NCI-H446 (cell line): ENCODE data around the gene DRD5.
"Not testable (repeated sequence)": the region's sequence is repeated elsewhere in the genome, so short reads cannot be mapped to it uniquely, and the experiment has no call there.

ENCODE experiments used
- DNase-seq, 2 experiments: peaks; one replicate each; lab custom pipeline; 2025; lab: John Stamatoyannopoulos, UW

Gene DRD5

DNA sequence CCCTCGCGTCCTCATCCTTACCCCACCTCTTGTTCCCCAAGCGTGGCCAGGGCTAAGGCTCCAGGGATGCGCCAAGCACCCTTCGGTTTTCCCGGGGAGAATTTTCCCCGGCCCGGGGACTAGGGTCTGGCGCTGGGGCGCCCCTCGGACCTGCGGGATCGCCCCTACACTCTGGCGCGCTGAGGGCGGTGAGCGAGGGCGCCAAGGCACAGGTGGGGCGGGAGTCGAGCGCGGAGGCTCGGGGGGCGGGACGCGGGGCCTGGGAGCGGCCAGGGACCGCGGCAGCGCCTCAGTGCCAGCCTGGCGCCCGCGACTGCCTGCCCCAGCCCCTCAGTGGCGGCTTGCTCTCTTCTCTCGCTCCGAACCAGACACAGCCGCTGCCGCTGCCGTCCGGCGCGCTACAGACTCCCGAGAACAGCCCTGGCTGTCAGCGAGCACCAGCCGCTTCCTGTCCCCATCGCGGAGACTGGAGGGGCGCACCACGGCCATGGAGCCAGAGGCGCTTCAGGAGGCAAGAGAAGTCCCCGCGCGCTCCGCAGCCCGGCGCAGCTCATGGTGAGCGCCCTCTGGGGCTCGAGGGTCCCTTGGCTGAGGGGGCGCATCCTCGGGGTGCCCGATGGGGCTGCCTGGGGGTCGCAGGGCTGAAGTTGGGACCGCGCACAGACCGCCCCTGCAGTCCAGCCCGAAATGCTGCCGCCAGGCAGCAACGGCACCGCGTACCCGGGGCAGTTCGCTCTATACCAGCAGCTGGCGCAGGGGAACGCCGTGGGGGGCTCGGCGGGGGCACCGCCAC lies at the start of gene DRD5:
TSS of gene DRD5 (plus strand) at position 292 of the 793 bp plus-strand sequence. CDS start at position 688, 396 bp downstream.
- no peak for DNase-seq

DNA sequence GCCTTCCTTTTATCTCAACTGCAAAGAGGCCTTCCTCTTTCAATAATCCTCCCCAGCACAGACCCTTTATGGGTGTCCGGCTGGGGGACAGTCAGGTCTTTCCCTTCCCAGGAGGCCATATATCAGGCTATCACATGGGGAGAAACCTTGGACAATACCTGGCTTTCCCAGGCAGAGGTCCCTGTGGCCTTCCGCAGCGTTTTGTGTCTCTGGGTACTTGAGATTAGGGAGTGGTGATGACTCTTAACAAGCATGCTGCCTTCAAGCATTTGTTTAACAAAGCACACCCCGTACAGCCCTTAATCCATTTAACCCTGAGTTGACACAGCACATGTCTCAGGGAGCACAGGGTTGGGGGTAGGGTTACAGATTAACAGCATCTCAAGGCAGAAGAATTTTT lies 49.2 kb upstream of the DRD5 start:
- not testable (repeated sequence) for DNase-seq

DNA sequence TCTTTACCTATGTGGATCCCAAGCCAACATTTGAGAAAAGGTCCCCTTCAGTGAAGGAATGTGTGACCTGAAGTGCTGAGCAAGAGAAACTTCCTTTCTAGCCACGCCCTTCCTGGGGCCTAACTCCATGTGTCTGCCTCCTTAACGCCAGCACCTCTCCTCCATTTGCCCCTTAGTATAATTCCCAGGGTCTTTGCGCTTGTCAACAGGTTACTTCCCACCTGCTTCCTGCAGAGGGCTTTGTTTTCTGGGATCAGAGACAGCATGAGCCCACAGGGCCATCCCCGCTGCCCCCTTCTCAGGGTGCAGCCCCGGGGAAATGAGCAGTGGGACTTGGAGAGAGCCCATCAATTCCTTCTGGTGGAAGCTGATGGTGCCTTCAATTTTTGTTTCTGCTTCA lies 45.9 kb upstream of the DRD5 start:
- no peak for DNase-seq

DNA sequence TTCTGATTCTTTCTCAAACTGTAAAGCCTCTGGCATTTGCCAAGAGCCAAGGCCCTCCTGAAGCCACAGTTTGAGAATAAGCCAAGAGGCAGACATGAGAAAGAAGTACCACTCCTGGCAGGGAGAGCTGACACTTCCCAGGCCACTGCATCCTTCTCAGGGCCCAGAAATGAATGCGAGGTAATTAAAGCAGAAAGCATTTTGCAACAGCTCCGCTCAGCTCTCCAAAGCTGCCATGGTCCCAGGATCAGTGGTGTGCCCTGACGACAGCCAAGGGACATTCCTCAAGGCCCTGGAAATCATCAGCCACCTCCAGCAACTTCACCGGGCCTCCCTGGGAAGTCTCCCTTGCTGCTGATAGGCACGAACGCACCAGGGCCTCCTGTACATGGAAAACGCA lies 44.2 kb upstream of the DRD5 start:
- not testable (repeated sequence) for DNase-seq

DNA sequence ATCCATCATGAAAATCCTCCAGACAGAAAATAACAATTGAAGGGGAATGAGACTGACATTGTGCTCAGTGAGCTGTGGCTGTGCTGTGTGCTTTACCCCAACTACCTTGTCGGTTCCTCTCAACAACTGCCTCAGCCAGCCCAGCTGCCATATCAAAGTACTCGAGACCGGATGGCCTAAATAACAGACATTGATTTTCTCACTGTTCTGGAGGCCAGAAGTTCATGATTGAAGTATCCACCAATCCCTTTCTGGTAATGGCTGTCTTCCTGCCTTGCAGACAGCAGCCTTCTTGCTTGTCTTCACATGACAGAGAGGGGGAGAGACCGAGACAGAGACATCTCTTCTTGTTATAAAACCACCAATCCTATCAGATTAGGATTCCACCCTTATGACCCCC lies 37.6 kb upstream of the DRD5 start:
- not testable (repeated sequence) for DNase-seq

DNA sequence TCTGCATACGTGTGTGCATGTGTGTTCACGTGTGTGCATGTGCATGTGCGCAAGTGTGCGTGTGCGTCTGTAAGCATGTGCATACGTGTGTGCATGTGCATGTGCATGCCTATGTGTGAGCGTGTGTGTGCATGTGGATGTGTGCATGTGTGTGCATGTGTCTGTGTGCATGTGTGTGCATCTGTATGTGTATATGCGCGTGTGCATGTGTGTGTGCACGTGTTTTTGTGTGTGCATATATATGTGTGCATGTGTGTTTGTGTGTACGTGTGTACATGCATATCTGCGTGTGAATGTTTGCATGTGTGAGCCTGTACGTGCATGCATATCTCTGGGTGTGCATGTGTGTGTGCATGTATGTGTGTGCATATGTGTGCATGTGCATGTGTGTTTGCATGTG lies 35.7 kb upstream of the DRD5 start:
- DNase-seq, result no peak

DNA sequence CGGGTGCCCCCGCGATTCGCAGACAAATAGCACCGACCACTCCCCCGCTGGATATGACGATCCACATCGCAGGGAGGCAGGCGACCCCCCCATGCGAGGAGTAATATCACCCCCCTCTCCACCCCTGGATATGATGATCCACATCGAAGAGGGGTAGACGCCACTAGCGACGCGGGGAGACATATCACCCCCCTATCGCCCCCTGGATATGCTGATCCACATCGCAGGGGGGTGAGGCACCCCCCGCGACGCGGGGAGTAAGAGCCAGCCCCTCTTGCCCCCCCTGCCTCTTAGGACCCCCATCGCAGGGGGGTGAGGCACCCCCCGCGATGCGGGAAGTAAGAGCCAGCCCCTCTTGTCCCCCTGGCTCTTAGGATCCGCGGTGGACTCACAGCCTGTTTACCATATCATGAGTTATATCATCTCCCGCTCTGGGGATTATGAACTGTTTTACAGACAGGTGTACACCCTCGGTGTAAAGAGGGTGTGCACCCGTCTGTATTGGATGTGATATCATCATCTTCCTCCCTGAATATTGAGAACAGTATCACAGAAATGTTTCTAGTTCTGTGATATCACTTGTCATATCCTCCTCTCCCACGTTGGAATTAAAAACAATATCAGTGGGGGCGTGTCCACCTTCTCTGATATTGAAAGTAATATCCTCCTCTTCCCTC lies 22.7 kb upstream of the DRD5 start:
- no peak for DNase-seq

DNA sequence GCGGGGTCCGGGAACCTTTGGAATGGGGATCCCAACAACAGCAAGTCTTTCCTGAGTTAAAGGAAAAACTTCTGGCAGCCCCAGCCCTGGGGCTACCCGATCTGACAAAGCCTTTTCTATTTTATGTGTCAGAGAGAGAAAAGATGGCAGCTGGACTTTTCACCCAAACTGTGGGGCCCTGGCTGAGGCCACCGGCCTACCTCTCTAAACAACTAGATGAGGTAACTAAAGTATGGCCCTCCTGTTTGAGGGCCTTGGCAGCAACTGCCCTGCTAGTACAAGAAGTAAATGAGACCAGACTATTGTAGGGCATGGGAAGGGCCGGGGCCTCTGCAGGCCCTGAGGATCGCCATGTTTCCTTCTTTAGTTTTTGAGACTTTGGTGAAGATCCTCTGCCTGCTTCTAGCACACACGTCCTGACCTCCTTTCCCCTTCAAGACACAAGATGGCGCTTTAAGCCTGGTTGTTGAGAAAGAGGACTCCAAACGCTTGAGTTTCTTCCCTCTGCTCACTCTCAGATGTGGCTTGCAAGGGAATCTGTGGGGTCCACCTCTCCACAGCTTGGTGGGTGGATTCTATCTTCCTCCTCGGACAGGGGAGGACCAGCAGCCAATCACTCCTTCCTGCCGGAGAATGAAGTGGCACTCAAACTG lies 18.5 kb upstream of the DRD5 start:
- peak in 1 of 2 experiments; percentile 20 for DNase-seq

DNA sequence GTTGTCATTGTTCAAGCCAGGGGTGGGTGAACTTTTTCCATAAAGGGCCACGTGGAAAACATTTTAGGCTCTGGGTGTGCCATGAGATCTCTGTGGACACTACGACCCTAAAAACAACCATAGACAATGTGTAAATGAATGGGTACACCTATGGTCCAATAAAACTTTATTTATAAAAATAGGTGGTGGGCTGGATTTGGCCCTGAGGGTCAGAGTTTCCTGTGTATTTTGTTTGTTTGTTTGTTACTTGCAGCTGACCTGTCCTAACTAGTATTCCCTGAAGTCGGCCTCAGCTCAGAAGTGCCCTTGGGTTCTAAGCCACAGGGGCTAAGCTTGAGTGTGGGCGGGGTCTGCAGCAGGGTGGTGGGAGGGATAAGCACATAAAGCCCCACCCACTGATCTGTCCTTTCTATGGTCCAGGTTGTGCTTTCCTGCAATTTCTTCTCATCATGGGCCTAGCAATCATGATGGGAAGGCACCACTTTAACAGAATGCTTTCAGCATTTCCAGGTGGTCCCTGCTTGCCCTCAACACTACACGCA lies 17.2 kb upstream of the DRD5 start:
- no peak for DNase-seq

DNA sequence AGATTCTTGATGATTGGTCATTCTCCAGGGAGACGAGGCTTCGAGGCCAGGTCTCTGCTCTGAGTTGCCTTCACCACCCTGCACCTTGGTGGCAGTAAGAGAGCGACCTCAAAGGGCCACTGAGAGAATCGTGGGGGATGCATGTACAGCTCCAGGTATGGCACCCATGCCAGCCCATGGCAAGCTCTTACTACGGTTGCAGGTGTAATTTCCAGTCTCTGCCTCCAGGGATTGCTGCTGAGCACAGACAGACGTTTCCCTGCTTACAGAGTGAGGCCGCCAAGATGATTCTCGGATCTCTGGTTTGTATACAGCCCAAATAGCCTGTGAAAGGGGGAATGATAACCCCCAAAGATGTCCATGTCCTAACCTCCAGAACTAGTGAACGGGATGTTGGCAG lies 16.3 kb upstream of the DRD5 start:
- no peak for DNase-seq

DNA sequence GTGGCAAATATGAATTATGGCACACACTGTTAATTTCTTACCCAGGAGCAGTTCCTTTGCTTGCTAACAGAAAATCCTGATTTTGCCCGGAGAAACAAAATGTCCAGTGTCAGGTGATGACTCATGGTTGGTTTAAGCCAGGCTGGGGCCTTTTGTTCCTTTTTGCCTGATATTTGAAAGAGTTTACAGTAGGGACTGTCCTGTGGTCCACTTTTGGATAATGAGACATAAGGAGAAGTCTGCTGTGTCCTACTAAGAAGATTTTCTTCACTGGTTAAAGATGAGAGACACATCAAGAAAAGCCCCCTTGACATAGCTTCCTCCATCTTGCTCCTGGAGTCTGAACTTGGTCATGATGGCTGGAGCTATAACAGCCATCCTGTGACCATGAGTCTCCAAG lies 12.1 kb upstream of the DRD5 start:
- no peak for DNase-seq

DNA sequence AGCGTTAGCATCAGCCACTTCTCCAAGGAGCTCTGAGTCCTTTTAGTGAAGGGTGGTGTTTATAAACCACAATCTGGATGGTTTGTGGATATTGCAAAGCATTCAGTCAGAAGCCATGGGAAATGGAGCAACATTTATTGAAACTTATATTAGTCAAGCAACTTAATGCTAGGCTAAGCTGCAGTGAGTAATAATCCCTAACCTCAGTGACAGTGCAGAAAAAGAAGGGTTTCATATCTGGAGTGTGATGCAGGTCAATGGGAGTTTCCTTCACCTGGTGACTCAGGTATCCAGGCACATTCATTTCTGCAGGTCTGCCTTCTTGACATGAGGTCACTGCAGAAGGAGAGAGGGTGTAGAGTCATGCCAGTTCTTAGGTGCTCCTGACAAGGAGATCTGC lies 10.4 kb upstream of the DRD5 start:
- no peak for DNase-seq

DNA sequence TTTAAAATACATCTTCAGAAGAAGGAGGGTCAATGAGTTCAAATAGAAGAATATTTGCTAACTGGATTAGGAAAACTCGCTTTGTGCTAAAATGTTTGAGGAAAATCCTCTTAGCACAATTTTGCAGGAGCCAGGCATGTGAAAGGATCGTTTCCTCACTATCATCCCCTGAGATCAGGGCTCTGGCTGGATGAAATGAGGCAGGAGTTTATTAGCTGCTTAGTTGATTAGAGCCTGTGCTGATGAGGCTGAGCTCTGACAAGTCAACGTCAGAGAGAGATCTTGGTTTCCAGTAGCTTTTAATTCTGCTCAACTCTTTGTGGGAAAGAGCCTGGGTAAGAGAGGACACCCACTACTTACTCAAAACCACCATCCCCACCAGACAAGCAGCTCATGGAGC lies 8.0 kb upstream of the DRD5 start:
- no peak for DNase-seq

DNA sequence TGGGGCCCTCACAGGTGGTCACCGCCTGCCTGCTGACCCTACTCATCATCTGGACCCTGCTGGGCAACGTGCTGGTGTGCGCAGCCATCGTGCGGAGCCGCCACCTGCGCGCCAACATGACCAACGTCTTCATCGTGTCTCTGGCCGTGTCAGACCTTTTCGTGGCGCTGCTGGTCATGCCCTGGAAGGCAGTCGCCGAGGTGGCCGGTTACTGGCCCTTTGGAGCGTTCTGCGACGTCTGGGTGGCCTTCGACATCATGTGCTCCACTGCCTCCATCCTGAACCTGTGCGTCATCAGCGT lies 652 bp downstream of the DRD5 start:
- DNase-seq, result no peak

DNA sequence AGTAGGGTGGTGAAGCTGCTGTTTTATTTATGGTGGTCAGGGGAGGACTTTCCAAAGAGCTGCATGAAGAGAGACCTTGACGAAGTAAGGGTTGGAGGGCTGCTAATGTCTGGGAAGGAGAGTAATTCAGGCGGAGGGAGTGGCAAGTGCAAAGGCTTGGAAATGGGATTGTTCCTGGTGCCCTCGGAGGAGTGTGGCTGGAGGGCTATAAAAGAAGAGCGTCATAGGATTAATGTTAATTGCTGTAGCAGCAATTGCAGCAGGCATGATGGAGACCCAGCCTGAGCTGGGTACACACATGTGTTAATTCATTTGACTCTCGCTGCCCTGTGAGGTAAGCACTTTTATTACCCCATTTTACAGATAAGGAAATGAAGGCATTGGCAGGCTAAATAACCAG lies 4.5 kb downstream of the DRD5 start:
- DNase-seq, result not testable (repeated sequence)

DNA sequence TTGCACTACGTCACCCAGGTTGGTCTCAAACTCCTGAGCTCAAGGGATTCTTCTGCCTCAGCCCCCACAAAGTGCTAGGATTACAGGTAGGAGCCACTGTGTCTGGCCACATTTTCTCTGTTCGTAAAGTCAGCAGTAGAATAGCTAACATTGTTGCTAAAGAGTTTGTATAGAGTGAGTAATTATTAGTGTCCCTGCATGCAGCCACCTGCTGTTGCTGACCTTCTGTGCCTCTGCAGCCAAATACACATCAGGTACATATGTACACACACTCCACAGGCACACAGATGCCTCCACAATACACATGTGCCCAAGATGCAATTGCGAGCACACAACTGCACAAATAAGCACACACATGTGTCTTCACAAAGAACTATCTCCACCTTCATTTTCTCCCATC lies 10.9 kb downstream of the DRD5 start:
- DNase-seq, result no peak

DNA sequence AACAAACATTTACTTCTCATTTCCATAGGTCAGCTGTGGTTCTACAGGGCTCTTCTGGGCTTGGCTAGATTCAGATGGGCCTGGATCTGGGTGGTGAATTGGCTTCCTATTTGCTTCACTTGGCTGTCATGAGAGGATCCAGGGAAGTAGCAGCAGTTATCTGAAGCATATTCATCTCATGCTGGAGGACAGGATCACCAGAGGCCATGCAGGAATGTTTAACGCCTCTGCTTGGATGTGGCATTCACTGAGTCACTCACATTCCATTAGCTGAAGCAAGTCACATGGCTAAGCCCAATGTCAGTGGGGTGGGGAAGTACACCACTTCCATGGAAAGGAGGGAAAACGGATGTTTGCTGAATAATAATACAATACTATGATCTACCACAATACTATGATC lies 15.2 kb downstream of the DRD5 start:
- not testable (repeated sequence) for DNase-seq

DNA sequence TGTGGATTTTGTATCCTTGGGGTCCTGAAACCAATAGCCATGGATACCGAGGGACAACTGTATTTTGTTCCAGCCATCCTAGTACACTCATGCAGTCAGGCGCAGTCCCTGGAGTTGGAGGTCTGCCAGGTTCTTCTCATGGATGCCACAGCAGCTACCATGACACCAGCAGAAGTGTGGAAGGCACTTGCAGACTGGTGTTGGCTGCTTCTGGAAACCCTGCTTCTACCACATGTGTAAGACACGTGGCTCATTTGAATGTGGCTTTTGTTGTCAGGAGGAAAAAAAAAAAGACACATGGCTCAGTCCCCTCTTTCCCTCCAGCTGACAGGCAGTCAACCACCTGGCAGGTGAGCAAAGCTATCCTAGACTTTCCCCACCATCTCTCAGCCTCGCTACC lies 19.4 kb downstream of the DRD5 start:
- no peak for DNase-seq

DNA sequence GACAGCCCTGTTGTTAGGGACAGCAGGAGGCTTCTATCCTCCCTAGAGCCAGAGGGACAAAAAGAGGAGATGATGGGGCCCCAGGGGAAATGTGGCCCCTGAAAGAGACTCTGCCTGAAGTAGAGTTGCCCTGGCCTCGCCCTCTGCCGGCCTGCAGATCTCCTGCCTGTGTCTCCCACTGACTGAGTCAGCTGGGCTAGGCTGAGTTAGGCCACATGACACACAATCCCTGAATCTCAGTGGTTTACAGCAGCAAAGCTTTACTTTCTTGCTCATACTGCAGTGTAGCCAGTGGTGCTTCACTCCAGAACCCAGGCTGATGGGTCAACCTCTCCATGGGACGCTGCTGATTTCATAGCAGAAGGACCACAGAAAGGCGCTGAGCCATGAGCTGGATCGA lies 23.5 kb downstream of the DRD5 start:
- DNase-seq, result no peak

DNA sequence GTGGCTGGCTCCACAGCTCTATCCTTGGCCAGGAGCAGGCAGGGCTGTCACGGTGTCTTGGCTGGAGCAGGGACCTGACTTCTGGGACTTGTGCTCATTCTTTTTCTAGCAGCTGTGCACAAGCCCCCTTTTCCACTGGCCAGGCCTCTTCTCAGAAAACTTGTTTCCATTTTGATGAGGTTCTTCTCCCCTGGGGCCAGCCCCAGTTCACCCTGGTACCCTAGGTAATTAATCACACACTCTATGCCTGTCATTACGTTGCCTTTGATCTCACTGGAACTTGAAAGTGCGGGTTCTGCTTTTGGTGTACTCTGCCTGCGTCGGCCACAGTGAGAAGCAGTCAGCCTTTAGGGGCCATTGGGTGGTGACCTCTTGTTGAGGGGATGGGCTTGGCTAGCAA lies 26.6 kb downstream of the DRD5 start:
- no peak for DNase-seq

DNA sequence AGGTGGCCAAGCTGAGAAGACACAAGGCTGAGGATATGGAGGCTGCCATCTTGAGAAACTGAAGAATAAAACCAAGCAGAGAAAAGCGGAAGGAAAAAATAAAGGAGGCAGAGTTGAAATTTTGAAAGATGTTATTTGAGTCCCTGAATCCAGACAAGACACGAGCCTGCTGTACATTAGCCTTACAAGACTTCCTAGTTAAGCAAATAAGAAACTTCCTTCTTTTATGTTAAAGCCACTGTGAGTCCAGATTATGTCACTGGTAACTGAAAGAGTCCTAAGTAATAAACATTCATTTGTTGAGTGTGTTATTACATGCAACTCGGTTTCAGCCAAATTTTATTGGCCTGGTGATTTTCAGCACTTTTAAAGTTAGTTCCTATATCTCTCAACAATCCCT lies 30.4 kb downstream of the DRD5 start:
- DNase-seq, result no peak

DNA sequence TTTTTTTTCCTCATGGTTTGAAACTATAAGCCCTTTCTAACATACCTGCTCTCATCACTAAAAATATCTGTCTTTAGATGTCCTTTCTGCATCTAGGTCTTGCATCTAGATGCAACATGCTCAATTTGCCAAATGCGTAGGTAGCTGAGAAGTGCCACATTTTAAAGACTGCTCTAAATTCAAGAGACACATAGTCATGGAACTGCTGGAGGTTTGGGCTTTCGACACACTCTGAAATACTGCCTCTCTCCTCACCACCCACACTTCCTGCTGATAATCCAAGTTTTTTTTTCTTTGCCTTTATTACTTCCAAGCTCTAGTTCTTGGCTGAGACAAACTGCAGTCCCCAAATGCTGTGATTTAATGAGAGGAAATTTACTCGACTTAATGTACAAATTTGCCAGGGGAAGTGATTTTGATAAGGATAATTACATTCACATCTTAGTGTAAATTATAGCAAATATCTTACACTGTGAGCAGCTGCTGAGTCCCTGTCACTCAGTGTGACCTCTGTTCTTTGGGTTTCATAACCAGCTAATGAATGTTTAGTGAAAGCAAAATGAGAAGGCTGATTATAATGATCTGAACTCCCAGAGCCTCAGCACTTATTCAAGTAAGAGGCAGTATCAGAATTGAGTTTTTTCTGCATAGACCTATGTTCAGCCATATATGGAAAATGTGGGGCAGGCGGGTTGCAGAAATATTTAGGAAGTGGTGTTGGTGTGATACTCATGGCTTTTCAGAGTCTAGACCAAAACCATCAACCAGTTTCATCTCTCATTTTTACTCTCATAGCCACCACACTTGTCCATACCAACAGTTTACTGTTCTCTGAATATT lies 31.3 kb downstream of the DRD5 start:
- DNase-seq, result no peak
